GM13977 (cell line): ENCODE results near the gene DDAH1.

Source experiments
- DNase-seq: peaks from one replicate; pipeline ENCODE4 v3.0.0; 2012; ENCODE audit warnings: low spot score
- in situ Hi-C: fragments of 300-500 bp; cut with MboI; formaldehyde crosslinking; loops from one replicate; pipeline ENCODE4 v1.12.0; 2022; ENCODE audit warnings: low sequenced_read_pairs, low pct_unique_long_range_greater_than_20kb, mixed read lengths, inconsistent platforms; ENCODE audit not compliant: unreplicated experiment
- TF ChIP-seq, protein P1 (sequence below): IDR thresholded peaks from 2 replicates; pipeline ENCODE4 v1.5.1; 2012; ENCODE audit warnings: mild to moderate bottlenecking, control low read depth; ENCODE audit not compliant: insufficient read depth; ENCODE audit errors: extremely low read depth, missing control alignments

DDAH1 gene

GRCh38 chr1:85484716-85485115 is 19.8 kb upstream of the DDAH1 start:
- in situ Hi-C loops: no loop called here
- no peak for DNase-seq
- TF ChIP-seq, protein P1, sequence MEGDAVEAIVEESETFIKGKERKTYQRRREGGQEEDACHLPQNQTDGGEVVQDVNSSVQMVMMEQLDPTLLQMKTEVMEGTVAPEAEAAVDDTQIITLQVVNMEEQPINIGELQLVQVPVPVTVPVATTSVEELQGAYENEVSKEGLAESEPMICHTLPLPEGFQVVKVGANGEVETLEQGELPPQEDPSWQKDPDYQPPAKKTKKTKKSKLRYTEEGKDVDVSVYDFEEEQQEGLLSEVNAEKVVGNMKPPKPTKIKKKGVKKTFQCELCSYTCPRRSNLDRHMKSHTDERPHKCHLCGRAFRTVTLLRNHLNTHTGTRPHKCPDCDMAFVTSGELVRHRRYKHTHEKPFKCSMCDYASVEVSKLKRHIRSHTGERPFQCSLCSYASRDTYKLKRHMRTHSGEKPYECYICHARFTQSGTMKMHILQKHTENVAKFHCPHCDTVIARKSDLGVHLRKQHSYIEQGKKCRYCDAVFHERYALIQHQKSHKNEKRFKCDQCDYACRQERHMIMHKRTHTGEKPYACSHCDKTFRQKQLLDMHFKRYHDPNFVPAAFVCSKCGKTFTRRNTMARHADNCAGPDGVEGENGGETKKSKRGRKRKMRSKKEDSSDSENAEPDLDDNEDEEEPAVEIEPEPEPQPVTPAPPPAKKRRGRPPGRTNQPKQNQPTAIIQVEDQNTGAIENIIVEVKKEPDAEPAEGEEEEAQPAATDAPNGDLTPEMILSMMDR: no peak

DNA sequence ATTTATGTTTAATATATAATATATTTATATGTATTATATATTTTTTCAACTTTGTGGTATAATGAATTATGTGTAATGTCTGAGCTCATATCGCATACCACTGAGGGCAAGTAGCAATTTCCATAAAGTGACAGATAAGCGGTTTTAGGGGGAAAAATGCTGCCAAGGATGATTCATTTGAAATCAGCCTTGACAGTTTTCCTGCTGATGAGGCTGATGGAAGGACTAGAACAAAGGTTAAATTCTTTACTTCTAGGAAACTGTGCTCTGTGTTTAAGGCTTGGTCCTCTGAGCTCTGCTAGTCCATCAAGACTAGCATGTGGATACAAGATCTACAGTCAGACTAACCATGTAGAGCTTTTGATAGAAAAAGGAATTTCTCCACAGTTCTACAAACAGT is 19.3 kb upstream of the DDAH1 start:
- in situ Hi-C loops: no loop called here

GRCh38 chr1:85481688-85482087 is 16.7 kb upstream of the DDAH1 start:
- in situ Hi-C loops: no loop called here
- no peak for DNase-seq
- TF ChIP-seq, protein P1: no peak

More for the DNA sequence above, 19.3 kb upstream of the DDAH1 start:
- no peak for DNase-seq
- TF ChIP-seq, protein P1: no peak

DNA sequence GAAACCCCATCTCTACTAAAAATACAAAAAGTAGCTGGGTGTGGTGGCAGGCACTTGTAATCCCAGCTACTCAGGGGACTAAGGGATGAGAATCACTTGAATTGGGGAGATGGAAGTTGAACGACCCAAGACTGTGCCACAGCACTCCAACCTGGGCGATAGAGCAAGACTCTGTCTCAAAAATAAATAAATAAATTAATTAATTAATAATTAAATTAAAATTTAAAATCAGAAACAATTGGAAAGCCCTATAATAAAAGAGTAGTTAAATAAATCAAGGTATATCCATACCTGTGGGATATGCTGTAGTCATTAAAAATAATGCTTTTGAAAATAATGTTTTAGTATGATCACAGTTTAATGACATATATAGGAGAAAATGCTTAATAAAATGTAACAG is 15.6 kb upstream of the DDAH1 start:
- in situ Hi-C loops: no loop called here
- no peak for DNase-seq
- TF ChIP-seq, protein P1: no peak

DNA sequence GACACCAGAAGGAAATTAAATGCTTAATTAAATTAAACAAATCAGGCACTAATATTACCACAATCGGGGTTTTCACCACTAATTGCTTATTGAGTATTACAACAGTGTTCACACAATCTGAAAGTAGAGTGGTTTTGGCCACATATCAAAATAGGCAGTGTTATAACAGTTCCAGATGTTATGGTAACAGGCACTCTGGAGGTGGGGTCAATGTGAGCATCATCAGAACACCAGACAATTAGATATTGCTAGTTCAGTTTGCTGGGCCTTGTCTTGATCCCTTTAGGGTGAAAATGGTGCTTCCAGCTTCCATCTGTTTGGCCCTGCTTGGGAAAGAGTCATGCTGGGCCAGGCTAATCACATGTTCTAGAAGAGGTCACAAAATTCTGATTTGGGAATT is 14.5 kb upstream of the DDAH1 start:
- TF ChIP-seq, protein P1: no peak
- in situ Hi-C loops: no loop called here
- no peak for DNase-seq

DNA sequence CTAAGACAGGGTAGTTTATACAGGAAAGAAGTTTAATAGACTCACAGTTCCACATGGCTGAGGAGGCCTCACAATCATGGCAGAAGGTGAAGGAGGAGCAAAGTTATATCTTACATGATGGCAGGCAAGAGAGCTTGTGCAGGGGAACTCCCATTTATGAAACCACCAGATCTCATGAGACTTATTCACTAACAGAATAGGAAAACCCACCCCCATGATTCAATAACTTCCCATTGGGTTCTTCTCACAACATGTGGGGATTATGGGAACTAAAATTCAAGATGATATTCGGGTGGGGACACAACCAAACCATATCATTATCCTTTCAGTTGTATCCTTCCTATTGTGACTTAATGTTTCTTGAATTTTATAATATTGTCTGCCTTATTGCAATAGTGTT is 13.4 kb upstream of the DDAH1 start:
- in situ Hi-C loops: no loop called here
- TF ChIP-seq, protein P1: no peak
- no peak for DNase-seq

DNA sequence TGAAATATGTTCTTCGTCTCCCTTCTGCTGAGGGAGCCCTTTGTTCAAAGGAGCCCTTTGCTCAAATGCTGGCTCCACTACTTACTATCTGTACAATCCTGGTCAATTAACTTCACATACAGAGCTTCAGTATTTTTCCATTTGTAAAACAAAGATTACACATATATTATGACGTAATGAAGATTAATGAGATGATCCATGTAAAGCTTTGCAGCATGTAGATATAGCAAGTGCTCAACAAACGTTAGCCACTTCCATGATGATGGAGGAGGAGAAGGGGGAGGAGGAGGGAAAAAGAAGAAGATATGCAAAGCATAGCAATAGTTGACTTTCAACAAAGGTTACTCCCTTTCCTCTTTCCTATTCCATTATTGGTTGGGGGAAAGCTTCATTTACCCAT is 10.1 kb upstream of the DDAH1 start:
- no peak for DNase-seq
- TF ChIP-seq, protein P1: no peak
- in situ Hi-C loops: no loop called here
